Endothelial cell of umbilical vein (primary cell): ENCODE measurements around the gene DPP9.

Source experiments
- CTCF ChIP-seq, 2 donors: IDR thresholded peaks; 1 replicate in 1 of 2; 2 replicates in 1 of 2; pipeline ENCODE4 v1.5.1; 2011; ENCODE audit warnings: low read length in 2 of 2, mild to moderate bottlenecking in 2 of 2, moderate library complexity in 2 of 2, control low read depth in 1 of 2, inconsistent platforms in 1 of 2, low read depth in 1 of 2; ENCODE audit not compliant: insufficient read depth in 1 of 2; ENCODE audit errors: extremely low read depth in 1 of 2
- MAX ChIP-seq: IDR thresholded peaks from 2 replicates; pipeline ENCODE4 v1.6.1; 2011; ENCODE audit not compliant: insufficient read depth, insufficient read length

GRCh38 chr19:4754248-4754647 lies 30.6 kb upstream of the DPP9 start:
- no peak for TF ChIP-seq CTCF (IDR thresholded peaks at IDR 0.05; ENCODE audit: extremely low read depth in 1 of 2, insufficient read depth in 1 of 2, low read depth in 1 of 2, low read length in 2 of 2)
- no peak for TF ChIP-seq MAX
